H1 (cell line): ENCODE data around the gene SGK1.

Experiments
- CEBPB ChIP-seq: IDR thresholded peaks from 2 replicates; pipeline ENCODE4 v1.6.1; 2012; ENCODE audit warnings: low read depth, low read length
- CTCF ChIP-seq, 3 experiments: IDR thresholded peaks; 1 replicate in 2 of 3; 2 replicates in 1 of 3; pipeline versions ENCODE4 v1.5.1 to v1.6.1; 2011; ENCODE audit warnings: low read length in 3 of 3, mild to moderate bottlenecking in 3 of 3, inconsistent platforms in 2 of 3, low read depth in 1 of 3, moderate library complexity in 1 of 3; ENCODE audit not compliant: insufficient read depth in 1 of 3; ENCODE audit errors: control extremely low read depth in 1 of 3
- EP300 ChIP-seq, 2 experiments: IDR thresholded peaks; 1 replicate in 1 of 2; 2 replicates in 1 of 2; pipeline ENCODE4 v1.6.1; 2011 to 2012; ENCODE audit warnings: low read depth in 2 of 2, low read length in 2 of 2, mild to moderate bottlenecking in 2 of 2, borderline replicate concordance in 1 of 2, inconsistent platforms in 1 of 2, moderate library complexity in 1 of 2
- EZH2 ChIP-seq: fragments of 200-600 bp; sonication (generic); IDR thresholded peaks from 2 replicates; pipeline ENCODE4 v1.7.1; 2012; ENCODE audit warnings: low read depth, mild to moderate bottlenecking, moderate library complexity, low read length, inconsistent platforms; ENCODE audit not compliant: severe bottlenecking
- GABPA ChIP-seq: IDR thresholded peaks from 2 replicates; pipeline ENCODE4 v1.6.1; 2011; ENCODE audit warnings: mild to moderate bottlenecking, low read length, moderate library complexity, borderline replicate concordance; ENCODE audit not compliant: insufficient read depth
- HDAC6 ChIP-seq: IDR thresholded peaks from one replicate; pipeline ENCODE4 v1.7.1; 2012; ENCODE audit warnings: low read depth, mild to moderate bottlenecking, inconsistent platforms, low read length, moderate library complexity
- POLR2A ChIP-seq, 2 experiments: IDR thresholded peaks; 1 replicate in 1 of 2; 2 replicates in 1 of 2; pipeline ENCODE4 v1.6.1; 2011; ENCODE audit warnings: low read depth in 2 of 2, low read length in 2 of 2, mild to moderate bottlenecking in 2 of 2; ENCODE audit errors: control extremely low read depth in 1 of 2
- TCF12 ChIP-seq: IDR thresholded peaks from 2 replicates; pipeline ENCODE4 v1.6.1; 2011; ENCODE audit warnings: low read depth, mild to moderate bottlenecking, low read length
- YY1 ChIP-seq: IDR thresholded peaks from 2 replicates; pipeline ENCODE4 v1.6.1; 2011; ENCODE audit warnings: low read depth, mild to moderate bottlenecking, low read length

GRCh38 chr6:134177236-134177635 is 140.7 kb downstream of the SGK1 start:
- TF ChIP-seq CEBPB (no peak), EP300 (IDR thresholded peaks at IDR 0.05; ENCODE audit: borderline replicate concordance in 1 of 2, low read depth in 2 of 2, low read length in 2 of 2) (no peak), CTCF (IDR thresholded peaks at IDR 0.05; ENCODE audit: control extremely low read depth in 1 of 3, insufficient read depth in 1 of 3, low read depth in 1 of 3, low read length in 3 of 3) (no peak), POLR2A (IDR thresholded peaks at IDR 0.05; ENCODE audit: control extremely low read depth in 1 of 2, low read depth in 2 of 2, low read length in 2 of 2) (no peak), TCF12 (no peak), YY1 (no peak), EZH2 (no peak), GABPA (no peak), HDAC6 (no peak)
